ENCODE data around the gene SLC44A3. TPM values are rescaled to one million over a fixed set of nuclear protein-coding genes. Genes with fewer than 3 reads are reported as not detected.

The SLC44A3 gene
- total and polyA plus RNA-seq, 2 experiments from 2014 or later: 1.2 to 17.8 TPM

GRCh38 chr1:94825936-94826335 lies 5.8 kb downstream of the SLC44A3 start:
- DNase-seq (ENCODE audit: low read depth in 1 of 2, low spot score in 1 of 2): no peak
- no peak overlapping the region for H3K4me3 ChIP-seq
- peaks cover 31% of the 10 kb centered on the region for H3K27me3 ChIP-seq
- no peaks in the 10 kb centered on the region for H3K36me3 ChIP-seq
- no peaks in the 10 kb centered on the region for H3K4me1 ChIP-seq (ENCODE audit: low read depth)
- H3K27ac ChIP-seq: no peak overlapping the region
- H3K9me3 ChIP-seq (ENCODE audit: low read depth): no peaks in the 10 kb centered on the region
- no peak for TF ChIP-seq CTCF (IDR thresholded peaks at IDR 0.05; ENCODE audit: low read depth, low read length)

- H3K9me3 ChIP-seq (ENCODE audit: low read depth): no peaks in the 10 kb centered on the region
- H3K27ac ChIP-seq: no peak overlapping the region
- no peak overlapping the region for H3K4me3 ChIP-seq
- no peaks in the 10 kb centered on the region for H3K4me1 ChIP-seq (ENCODE audit: low read depth)
- TF ChIP-seq CTCF (IDR thresholded peaks at IDR 0.05; ENCODE audit: low read depth, low read length): no peak
- H3K27me3 ChIP-seq: peaks cover 17% of the 10 kb centered on the region
- no peak for DNase-seq (ENCODE audit: low read depth in 1 of 2, low spot score in 1 of 2)
- H3K36me3 ChIP-seq: no peaks in the 10 kb centered on the region
These were observed 7.3 kb downstream of the SLC44A3 start for GRCh38 chr1:94827434-94827833.

GRCh38 chr1:94828251-94828650 lies 8.1 kb downstream of the SLC44A3 start:
- no peak for TF ChIP-seq CTCF (IDR thresholded peaks at IDR 0.05; ENCODE audit: low read depth, low read length)
- Histone ChIP-seq H3K9me3 (ENCODE audit: low read depth) (no peaks in the 10 kb centered on the region), H3K27me3 (peaks cover 8% of the 10 kb centered on the region), H3K27ac (no peak overlapping the region), H3K36me3 (no peaks in the 10 kb centered on the region), H3K4me1 (ENCODE audit: low read depth) (no peaks in the 10 kb centered on the region), H3K4me3 (no peak overlapping the region)
- DNase-seq (ENCODE audit: low read depth in 1 of 2, low spot score in 1 of 2): no peak

GRCh38 chr1:94831641-94832040 lies 11.5 kb downstream of the SLC44A3 start:
- no peak overlapping the region for H3K4me3 ChIP-seq
- no peak for TF ChIP-seq CTCF (IDR thresholded peaks at IDR 0.05; ENCODE audit: low read depth, low read length)
- no peak overlapping the region for H3K27ac ChIP-seq
- H3K4me1 ChIP-seq (ENCODE audit: low read depth): no peaks in the 10 kb centered on the region
- H3K9me3 ChIP-seq (ENCODE audit: low read depth): no peaks in the 10 kb centered on the region
- no peaks in the 10 kb centered on the region for H3K27me3 ChIP-seq
- H3K36me3 ChIP-seq: no peaks in the 10 kb centered on the region
- no peak for DNase-seq (ENCODE audit: low read depth in 1 of 2, low spot score in 1 of 2)

GRCh38 chr1:94832446-94832845 lies 12.3 kb downstream of the SLC44A3 start:
- H3K27ac ChIP-seq: no peak overlapping the region
- no peaks in the 10 kb centered on the region for H3K4me1 ChIP-seq (ENCODE audit: low read depth)
- no peak for TF ChIP-seq CTCF (IDR thresholded peaks at IDR 0.05; ENCODE audit: low read depth, low read length)
- H3K27me3 ChIP-seq: no peaks in the 10 kb centered on the region
- peak in 1 of 2 donors; percentile 28 for DNase-seq (ENCODE audit: low read depth in 1 of 2, low spot score in 1 of 2)
- no peaks in the 10 kb centered on the region for H3K36me3 ChIP-seq
- no peaks in the 10 kb centered on the region for H3K9me3 ChIP-seq (ENCODE audit: low read depth)
- H3K4me3 ChIP-seq: no peak overlapping the region
